Smooth muscle cell of the brain vasculature (primary cell): Measurements from ENCODE around the gene ABCC5.
A peak's percentile ranks its signal among the peaks of the same experiment; 100 is the strongest.
"Not testable (repeated sequence)": the region's sequence is repeated elsewhere in the genome, so short reads cannot be mapped to it uniquely, and the experiment has no call there.

Experiments
- DNase-seq: peaks from one replicate; pipeline ENCODE4 v3.0.0-alpha.2; 2012; ENCODE audit warnings: low read depth, low spot score

Gene ABCC5

GRCh38 chr3:184017672-184018423, at the start of gene ABCC5:
Gene ABCC5 (minus strand): TSS chr3:184017884. CDS start chr3:184014392, 3,492 bp downstream.
- DNase-seq = peak; percentile 74

GRCh38 chr3:184066211-184066610, 48.5 kb upstream of the ABCC5 start:
- no peak for DNase-seq

- no peak for DNase-seq
Measured at GRCh38 chr3:184062637-184063036, 45.0 kb upstream of the ABCC5 start.

- no peak for DNase-seq
Measured at GRCh38 chr3:184059424-184059823, 41.7 kb upstream of the ABCC5 start.

- DNase-seq = no peak
Measured at GRCh38 chr3:184058029-184058428, 40.3 kb upstream of the ABCC5 start.

GRCh38 chr3:184052767-184053166, 35.1 kb upstream of the ABCC5 start, which contains the start of gene HTR3C:
Gene HTR3C (plus strand): TSS chr3:184053047. CDS start chr3:184053081, 34 bp downstream.
- DNase-seq = no peak

GRCh38 chr3:184050217-184050847, 32.6 kb upstream of the ABCC5 start:
- DNase-seq = no peak

- DNase-seq = no peak
Measured at GRCh38 chr3:184045995-184046394, 28.3 kb upstream of the ABCC5 start.

GRCh38 chr3:184042617-184043016, 24.9 kb upstream of the ABCC5 start:
- no peak for DNase-seq

GRCh38 chr3:184040010-184040409, 22.3 kb upstream of the ABCC5 start:
- DNase-seq = no peak

- no peak for DNase-seq
Measured at GRCh38 chr3:184039414-184039813, 21.7 kb upstream of the ABCC5 start.

GRCh38 chr3:184038307-184038706, 20.6 kb upstream of the ABCC5 start:
- DNase-seq = not testable (repeated sequence)

GRCh38 chr3:184037816-184038215, 20.1 kb upstream of the ABCC5 start:
- no peak for DNase-seq

- DNase-seq = no peak
Measured at GRCh38 chr3:184031187-184031792, 13.6 kb upstream of the ABCC5 start, which contains the start of gene HTR3D. Gene HTR3D (plus strand): TSS chr3:184031742. CDS start chr3:184031742, 0 bp downstream.

- DNase-seq = no peak
Measured at GRCh38 chr3:184030536-184030935, 12.9 kb upstream of the ABCC5 start.

- DNase-seq = no peak
Measured at GRCh38 chr3:184029443-184029842, 11.8 kb upstream of the ABCC5 start.

GRCh38 chr3:184028275-184028890, 10.7 kb upstream of the ABCC5 start:
- not testable (repeated sequence) for DNase-seq

- not testable (repeated sequence) for DNase-seq
Measured at GRCh38 chr3:184025256-184025655, 7.6 kb upstream of the ABCC5 start.

- DNase-seq = no peak
Measured at GRCh38 chr3:184022323-184022722, 4.6 kb upstream of the ABCC5 start.

GRCh38 chr3:184018424-184018973, 815 bp upstream of the ABCC5 start:
- DNase-seq = no peak

GRCh38 chr3:184016811-184017671, 643 bp downstream of the ABCC5 start:
- DNase-seq = peak; percentile 7
